Activated T-cell treated with anti-CD3 and anti-CD28 coated beads for 1 hour (primary cell): Measurements from ENCODE around the gene NEUROD6.

Source experiments
- DNase-seq: peaks from one replicate; pipeline ENCODE4 v3.0.0-alpha.2; 2020; ENCODE audit warnings: low read depth

NEUROD6 gene

DNA sequence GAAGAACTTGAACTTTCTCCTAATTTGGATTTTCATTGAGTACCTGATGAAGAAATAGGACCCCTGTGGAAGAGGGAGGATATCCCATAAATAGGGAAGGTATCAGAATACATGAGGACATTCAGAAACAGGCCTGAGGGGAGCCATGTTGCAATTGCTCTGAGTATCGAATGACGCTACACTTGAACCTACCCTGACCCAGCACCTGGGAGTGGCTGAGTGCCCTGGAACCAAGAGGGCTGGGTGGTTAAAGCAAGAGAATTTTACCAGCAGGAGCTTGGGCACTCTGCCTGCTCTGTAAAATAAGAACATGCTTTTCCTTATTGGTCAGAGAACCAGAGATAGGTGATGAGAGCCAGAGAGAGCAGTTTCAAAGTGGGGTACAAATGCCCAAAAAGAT is 7.2 kb downstream of the NEUROD6 start:
- DNase-seq: no peak

DNA sequence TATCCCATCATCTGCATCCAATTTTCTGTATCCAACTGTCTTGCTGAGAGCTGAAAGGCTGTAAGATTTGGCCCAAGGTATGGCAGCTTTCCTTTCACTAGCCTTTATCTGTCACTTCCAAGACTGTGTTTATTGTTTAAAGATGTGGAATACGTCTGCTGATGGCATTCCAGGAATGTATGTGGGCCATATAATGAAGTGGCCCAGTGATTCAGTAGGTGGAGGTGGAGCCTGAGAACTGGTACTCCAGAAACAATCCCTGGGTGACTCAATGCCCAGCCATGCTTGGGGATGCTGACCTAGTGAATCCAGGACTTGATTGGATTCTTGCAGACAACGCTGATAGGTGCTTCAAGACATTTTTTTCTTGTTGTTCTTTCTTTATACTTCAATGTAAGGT is 13.5 kb downstream of the NEUROD6 start:
- no peak for DNase-seq

DNA sequence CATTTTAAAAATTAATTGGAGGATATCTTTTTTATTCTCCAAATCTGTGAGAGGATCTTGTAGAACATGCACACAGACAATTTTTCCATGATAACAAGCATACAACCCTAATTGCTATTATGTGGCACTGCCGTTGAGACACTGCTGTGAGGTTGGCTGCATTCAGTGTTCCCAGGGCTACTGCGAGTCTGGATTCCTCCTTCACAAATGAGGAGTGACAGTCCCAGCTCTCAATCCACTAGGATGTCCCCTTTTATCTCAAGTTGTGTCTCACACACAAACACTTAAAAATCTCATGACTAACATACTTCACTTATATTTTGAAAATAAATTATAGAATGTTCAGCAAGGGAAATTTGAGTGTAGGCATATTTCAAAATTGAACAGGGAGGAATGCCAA is 14.1 kb downstream of the NEUROD6 start:
- no peak for DNase-seq

DNA sequence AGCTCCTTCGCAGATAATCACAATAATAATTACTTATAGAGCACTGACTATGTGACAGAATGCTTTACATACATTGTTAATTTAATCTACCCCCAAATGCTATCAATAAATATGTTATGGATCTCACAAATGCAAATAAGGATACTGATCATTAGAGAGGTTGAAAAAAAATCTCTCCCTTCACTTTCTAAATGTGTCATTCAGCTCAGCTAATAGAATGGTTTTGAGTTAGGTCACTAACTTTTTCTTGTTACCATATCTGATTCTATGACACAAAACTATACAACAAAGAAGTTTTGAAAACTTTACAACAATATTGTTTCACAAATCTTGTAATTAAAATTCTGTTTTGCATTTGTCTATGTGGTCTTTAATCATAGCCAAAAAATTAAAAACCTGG is 17.4 kb downstream of the NEUROD6 start:
- no peak for DNase-seq

DNA sequence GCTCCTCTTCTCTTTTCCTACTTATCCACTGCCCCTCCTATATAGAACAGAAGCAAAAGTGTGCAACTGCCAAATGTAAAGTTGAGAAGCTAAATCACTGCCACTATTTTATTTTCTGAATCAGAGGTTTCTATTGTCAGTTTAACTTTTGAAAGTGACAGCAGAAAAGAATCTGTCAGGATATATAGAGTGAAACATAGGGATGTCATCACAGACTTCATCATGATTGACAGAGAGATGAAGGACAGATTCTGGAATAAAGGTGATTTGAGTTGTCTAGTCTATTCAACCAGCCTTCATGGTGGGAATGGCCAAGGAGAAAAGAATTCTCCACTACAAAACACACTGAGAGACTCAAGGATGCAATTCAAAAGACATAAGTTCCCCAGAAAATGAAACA is 19.9 kb downstream of the NEUROD6 start:
- no peak for DNase-seq

DNA sequence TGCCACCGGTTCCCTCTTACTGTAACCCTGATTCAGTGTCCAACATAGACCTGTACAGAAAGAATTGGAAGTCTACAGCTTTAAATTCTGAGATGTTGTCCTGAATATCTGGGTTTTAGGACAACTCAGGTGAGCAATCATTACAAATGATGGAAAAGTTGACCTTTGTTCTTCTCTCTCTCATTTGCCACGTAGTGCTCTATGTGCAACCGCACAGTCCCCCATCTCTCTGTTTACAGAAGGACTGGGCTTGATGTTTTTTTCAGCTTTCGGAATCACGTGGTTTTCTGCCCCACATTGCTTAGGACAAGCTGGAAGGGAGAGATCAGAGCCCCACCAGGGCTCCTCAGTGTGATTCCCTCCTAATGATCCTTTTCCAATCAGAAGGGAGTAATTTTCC is 22.2 kb downstream of the NEUROD6 start:
- DNase-seq: no peak

DNA sequence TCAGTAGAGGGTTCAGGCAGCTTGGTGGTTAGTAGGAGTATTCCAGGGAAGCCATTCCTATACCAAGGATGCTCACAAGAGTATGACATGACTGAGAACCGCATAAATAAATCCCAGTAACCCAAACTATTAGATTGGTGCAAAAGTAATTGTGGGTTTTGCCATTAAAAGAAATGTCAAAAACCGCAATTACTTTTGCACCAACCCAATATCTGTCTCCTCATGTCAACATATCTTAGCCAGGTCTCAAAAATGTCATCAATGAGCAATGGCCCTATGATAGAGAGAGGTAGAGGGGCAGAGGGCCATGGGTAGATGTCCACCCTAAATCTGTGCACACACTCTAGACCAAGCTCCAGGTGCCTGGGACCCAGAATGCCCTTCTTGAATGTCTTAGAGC is 23.6 kb downstream of the NEUROD6 start:
- no peak for DNase-seq

DNA sequence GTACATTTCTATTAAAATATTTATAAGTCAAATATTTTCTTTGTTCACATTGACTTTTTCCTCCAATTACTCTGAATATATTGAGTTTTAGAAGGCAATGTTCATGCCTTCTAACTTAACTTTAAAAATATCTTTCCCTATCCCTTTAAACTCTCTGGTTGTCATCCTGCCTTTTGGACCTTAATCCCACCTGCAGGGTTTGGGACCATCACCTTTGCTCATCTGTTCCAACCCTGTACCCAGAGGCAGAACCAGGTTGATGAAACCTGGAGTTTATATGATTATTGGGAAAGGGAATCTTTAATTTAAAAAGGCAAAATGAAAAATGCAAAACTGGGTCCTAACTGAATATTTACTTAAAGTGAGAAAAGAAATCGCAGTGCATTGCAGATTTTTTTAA is 24.8 kb downstream of the NEUROD6 start:
- DNase-seq: no peak

DNA sequence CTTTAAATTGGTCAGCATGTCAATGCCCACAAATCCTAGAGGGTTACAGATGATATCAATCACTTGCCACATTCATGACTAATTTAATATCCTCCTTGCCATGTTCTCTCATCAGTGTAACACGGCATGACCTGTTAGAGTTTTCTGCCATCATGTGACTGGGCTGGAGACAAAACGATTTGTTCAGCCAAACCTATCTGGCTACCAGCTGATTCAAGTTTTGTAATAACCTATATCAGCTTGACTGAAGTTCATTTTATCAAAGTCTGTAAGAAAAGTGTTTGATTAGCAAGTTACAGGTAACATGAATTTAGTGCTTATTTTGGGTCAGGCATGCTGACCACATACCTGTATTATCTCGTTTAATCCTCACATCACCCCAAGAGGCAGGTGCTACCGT is 25.7 kb downstream of the NEUROD6 start:
- no peak for DNase-seq

DNA sequence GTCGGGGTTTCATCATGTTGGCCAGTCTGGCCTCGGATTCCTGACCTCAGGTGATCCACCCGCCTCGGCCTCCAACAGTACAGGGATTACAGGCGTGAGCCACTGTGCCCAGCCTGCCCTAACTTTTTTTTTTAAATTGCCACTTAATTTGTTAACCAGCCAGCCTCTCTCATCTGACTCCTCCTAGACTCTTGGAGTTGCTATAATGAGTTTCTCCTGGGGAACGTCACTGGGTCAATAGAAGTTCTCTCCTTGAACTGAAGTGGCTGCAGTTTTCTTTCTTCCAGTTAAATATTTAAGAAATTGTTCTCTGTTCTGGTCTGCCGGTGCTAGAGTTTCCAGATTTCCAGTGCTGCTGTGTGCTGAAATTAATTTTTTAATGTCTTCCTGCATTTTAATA is 27.6 kb downstream of the NEUROD6 start:
- DNase-seq: no peak

DNA sequence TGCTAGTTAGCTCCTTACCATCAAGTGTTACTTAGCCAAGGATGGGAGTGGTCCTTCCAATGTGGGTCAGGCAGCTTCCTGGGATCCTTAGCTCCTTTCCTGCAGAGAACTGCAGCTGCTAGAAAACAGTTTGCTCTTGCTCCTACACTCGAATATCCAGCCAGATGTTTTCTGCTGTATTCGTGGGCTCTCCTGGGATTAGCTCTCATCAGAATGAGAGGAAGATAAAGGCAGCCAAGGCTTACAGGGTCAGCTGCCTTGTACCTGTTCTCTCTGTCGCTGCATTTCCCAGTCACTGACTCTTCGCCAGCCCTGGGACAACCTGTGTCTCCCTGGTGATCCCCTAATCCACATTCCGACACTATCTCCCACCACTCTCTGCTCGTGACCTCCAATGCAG is 29.0 kb downstream of the NEUROD6 start:
- no peak for DNase-seq

DNA sequence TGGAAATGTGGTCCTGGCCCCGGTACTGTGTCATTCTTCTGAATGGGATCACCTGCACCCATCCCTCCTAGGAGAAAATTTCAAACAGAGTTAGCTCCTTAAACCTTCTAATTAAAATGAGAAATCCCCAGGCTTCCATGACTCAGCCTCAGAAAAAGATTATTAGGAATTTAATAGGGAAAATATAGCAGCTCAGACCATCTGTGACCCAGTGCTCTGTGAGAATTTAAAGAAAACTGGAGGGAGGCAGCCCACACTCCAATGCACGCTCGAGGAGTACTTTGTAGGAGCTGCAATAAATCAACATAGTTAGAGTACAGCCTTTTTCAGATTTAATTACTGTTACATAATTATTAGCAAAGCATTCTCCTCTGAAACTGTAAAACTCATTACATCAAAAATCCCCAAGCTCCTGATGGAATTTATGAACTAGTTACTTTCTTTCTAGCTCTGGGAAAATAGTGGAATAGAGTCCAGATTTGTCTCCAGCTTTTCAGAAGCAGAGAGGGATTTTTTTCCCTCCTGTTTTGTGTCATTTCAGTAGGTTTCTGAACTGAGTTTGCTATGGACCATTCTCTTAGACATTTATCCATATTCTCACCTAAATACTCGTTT is 30.1 kb downstream of the NEUROD6 start:
- no peak for DNase-seq

DNA sequence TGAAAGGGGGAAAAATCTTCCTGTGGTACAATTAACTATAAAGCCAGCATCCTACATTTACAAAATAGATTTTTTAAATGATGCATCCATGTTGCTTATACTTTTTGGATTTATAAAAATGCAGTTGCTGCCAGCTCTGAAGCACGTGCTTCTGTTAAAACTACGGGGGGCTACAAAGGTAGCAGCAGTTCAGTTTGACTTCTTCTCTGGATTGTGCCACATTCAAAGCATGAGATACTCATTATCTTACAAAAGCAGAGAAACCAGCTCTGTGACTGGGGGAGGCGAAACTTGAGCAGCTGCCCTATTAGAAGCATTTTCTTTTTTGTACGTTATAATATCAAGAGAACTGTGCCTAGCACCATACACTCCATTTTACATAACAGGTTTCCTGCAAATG is 31.1 kb downstream of the NEUROD6 start:
- no peak for DNase-seq

DNA sequence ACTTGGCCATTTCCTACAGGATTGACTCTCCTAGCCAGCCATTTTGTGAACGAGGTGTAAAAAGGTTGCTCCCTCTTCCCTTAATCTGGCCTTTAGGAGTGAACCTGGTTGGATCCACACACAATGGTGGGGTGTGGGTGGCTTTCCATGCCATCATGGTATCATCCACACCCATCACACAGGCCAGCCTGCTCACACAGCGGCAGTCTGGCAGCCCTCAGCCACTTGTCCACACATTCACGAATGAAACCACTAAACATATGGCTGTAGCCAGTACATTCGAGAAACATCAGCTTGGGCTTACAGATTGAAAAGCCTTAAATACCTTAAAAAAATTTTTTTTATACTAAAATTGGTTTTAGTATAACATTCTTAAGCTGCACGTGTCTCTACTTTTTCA is 31.9 kb downstream of the NEUROD6 start:
- no peak for DNase-seq

DNA sequence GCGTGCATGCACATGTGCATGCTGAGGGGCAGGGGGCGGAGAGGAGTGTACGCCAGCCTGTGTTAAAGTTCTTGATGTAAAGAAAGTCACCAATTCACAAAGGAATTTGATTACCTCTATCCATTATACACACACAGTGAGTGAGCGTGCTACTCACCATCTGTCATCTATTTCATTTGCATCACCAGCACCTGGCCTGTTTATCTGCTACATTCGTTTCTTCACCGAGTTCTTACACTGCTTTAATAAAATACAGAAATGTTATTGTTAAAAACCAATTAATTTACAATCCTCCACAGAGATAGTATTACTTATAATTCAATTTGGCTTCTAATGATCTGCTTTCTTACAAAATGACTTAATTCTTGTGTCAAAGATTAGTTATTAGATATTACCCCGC is 32.6 kb downstream of the NEUROD6 start:
- no peak for DNase-seq

DNA sequence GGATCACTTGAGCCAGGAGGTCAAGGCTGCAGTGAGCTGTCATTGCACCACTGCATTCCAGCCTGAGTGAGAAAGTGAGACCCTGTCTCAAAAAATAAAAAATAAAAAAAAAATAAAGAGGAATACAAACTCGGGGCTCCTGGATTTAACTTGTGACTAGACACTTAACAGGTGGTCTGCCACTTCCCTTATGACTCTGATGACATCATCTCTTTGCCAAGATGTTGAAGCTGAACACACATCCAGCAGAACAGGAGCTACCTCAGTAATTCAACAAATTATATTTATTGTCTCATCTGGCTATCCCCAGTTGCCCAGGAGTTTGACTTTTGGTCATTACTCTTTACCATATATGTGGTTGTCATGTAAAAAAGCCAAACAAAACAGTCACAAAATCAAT is 35.3 kb downstream of the NEUROD6 start:
- no peak for DNase-seq

DNA sequence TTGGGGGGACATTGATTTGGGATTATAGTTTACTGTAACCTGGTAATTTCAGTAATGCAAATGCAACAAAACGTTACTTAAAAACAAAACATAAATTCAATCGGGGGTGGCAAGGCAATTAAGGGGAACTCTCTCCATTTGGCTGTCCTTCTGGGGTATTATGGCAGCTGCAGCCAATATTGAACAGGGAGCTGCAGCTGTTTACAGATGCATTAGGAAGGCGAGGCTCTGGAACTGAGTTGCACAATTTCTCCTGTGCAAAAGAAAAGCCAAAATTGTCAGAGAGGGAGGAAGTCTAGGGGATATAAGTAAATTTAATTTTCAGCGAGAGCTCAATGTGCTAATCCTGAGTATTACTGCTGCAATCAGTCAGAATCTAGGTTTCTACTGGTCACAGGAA is 36.1 kb downstream of the NEUROD6 start:
- DNase-seq: no peak

DNA sequence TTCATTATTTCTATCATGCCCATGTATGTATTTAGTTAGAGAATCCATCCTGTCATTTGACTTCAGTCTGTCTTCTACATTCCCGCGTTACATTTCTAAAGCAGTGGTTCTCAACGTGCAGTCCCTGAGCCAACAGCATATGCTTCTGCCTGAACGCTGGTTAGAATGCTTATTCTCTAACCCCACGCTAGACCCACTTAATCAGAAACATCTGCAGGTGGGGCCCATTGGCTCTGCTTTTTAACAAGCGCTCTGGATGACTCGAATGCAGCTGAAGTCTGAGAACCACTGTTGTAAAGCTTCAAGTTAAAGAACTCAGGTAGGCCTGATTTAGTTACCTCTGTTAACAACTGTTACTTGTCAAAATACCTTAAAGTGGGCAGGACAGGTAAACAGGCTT is 38.2 kb downstream of the NEUROD6 start:
- no peak for DNase-seq

DNA sequence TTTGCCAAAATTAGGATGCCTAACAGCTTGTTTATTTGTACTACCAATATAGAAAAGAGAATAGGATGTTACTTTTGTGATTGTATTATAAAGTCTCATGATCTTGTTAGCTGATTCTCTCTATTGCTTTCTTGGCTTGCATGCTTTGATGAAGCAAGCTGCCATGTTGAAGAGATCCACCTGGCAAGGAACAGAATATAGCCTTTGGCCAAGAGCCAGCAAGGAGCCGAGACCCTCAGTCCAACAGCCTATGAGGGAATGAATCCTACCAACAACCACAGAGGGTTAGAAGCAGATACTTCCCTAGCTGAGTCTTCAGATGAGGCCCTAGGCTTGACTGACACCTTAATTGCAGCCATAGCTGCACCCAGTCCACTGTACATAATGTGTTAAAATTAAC is 41.2 kb downstream of the NEUROD6 start:
- no peak for DNase-seq

DNA sequence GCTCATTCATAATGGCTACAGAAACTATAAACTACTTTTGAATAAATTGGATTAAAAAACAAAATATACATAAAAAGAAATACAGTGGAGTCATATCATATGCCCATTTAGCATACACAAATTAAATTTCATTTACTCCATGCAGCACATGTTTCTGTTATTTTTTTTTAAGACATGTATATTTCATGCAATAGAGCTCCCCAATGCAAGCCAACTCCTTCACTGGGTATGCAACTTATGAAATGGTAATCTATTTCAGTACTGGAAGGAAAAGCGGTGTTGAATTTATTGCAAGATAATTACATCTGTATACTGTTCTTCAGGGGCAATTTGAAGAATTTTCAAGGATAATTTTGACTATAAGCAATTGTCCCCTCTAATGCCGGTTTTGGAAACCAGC is 49.9 kb downstream of the NEUROD6 start:
- DNase-seq: no peak
